ENCODE data around the gene RIMBP2.

- no peak for TF ChIP-seq EZH2 (IDR thresholded peaks at IDR 0.05; ENCODE audit: insufficient read depth, poor library complexity, severe bottlenecking)
- TF ChIP-seq EZH2phosphoT487 (IDR thresholded peaks at IDR 0.05; ENCODE audit: insufficient read depth, low read depth) = no peak
Measured at GRCh38 chr12:130351326-130351725, 364.8 kb downstream of the RIMBP2 start.
